GM19351 (cell line): Measurements from ENCODE around the gene GLDN.

Source experiments
- ATAC-seq: cut with Tn5 transposase; IDR thresholded peaks from one replicate; pipeline ENCODE4 v1.9.1; 2021; ENCODE audit warnings: mild to moderate bottlenecking, moderate library complexity; ENCODE audit not compliant: unreplicated experiment

Gene GLDN

GRCh38 chr15:51356147-51356546, 14.7 kb downstream of the GLDN start:
- ATAC-seq = no peak

GRCh38 chr15:51356983-51357382, 15.5 kb downstream of the GLDN start:
- no peak for ATAC-seq

GRCh38 chr15:51359981-51360380, 18.5 kb downstream of the GLDN start:
- ATAC-seq = no peak

- no peak for ATAC-seq
Measured at GRCh38 chr15:51363383-51363782, 21.9 kb downstream of the GLDN start.

- ATAC-seq = no peak
Measured at GRCh38 chr15:51365417-51365816, 24.0 kb downstream of the GLDN start.

GRCh38 chr15:51366071-51366470, 24.6 kb downstream of the GLDN start:
- ATAC-seq = no peak

- ATAC-seq = no peak
Measured at GRCh38 chr15:51366920-51367319, 25.5 kb downstream of the GLDN start.

GRCh38 chr15:51367322-51367976, 26.0 kb downstream of the GLDN start:
- no peak for ATAC-seq

- ATAC-seq = no peak
Measured at GRCh38 chr15:51368307-51368706, 26.9 kb downstream of the GLDN start.

- ATAC-seq = no peak
Measured at GRCh38 chr15:51368751-51369450, 27.4 kb downstream of the GLDN start.

GRCh38 chr15:51369451-51369761, 28.0 kb downstream of the GLDN start:
- ATAC-seq = no peak

GRCh38 chr15:51371266-51371665, 29.8 kb downstream of the GLDN start:
- ATAC-seq = no peak

GRCh38 chr15:51374131-51374530, 32.7 kb downstream of the GLDN start:
- ATAC-seq = no peak

GRCh38 chr15:51375966-51376640, 34.6 kb downstream of the GLDN start:
- ATAC-seq = no peak

GRCh38 chr15:51377038-51377786, 35.8 kb downstream of the GLDN start:
- no peak for ATAC-seq

- ATAC-seq = no peak
Measured at GRCh38 chr15:51378406-51378805, 37.0 kb downstream of the GLDN start.

GRCh38 chr15:51379390-51379789, 37.9 kb downstream of the GLDN start:
- no peak for ATAC-seq

GRCh38 chr15:51380999-51381806, 39.7 kb downstream of the GLDN start:
- ATAC-seq = peak; percentile 75

GRCh38 chr15:51382787-51383186, 41.3 kb downstream of the GLDN start:
- no peak for ATAC-seq

GRCh38 chr15:51386029-51386428, 44.6 kb downstream of the GLDN start:
- no peak for ATAC-seq

- no peak for ATAC-seq
Measured at GRCh38 chr15:51386486-51386885, 45.0 kb downstream of the GLDN start.
